ENCODE results near the gene PPIL6.
A peak's percentile ranks its signal among the peaks of the same experiment; 100 is the strongest.

The PPIL6 gene

DNA sequence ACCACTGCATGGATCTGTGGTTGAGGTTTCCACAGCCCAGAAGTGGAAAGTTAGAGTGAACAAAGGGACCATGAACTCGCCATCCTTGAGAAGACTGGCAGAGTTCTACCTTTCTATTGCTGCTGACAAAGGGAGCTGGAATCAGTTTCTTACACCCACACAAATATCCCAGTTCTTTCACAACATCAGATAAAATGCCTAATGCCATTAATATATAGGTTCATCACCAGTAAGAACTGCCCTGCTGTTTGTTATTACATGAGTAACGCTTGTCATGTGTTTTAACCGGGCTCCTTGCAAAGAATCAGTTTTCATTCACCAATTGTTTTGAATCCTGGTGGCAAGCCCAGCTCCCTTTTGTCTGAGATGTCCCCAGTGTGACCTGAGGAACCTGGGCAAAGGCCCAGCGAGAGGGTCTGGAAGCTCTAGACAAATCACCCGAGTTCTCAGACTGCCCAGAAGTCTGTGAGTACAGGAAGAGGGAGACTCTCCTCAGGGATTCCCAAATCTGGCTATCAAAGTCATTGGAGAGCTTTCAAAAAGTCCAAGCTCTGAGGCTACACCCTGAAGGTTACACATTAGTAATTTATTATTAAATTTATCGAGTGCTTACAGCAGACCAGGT, 50.7 kb downstream of the PPIL6 start:
- no peak for DNase-seq (ENCODE audit: extremely low read depth, low read depth)
- TF ChIP-seq CTCF (IDR thresholded peaks at IDR 0.05; ENCODE audit: low read depth, low read length) = no peak

- DNase-seq (ENCODE audit: extremely low read depth, low read depth) = no peak
- TF ChIP-seq CTCF (IDR thresholded peaks at IDR 0.05; ENCODE audit: low read depth, low read length) = no peak
These were observed 52.2 kb downstream of the PPIL6 start for GRCh38 chr6:109388265-109388664.

- no peak for DNase-seq (ENCODE audit: extremely low read depth, low read depth)
- no peak for TF ChIP-seq CTCF (IDR thresholded peaks at IDR 0.05; ENCODE audit: low read depth, low read length)
These were observed 56.9 kb downstream of the PPIL6 start for GRCh38 chr6:109383438-109383940.

GRCh38 chr6:109382576-109383437, 57.6 kb downstream of the PPIL6 start:
- TF ChIP-seq CTCF (IDR thresholded peaks at IDR 0.05; ENCODE audit: low read depth, low read length) = peak; percentile 48

GRCh38 chr6:109381747-109382575, 58.5 kb downstream of the PPIL6 start, which contains the start of gene CD164:
CD164 (minus strand) TSS chr6:109382467; CDS start chr6:109382378, 89 bp downstream.
- peak; percentile 91 for DNase-seq (ENCODE audit: extremely low read depth, low read depth)
- no peak for TF ChIP-seq CTCF (IDR thresholded peaks at IDR 0.05; ENCODE audit: low read depth, low read length)

More at GRCh38 chr6:109382576-109383437, 57.6 kb downstream of the PPIL6 start:
- DNase-seq (ENCODE audit: extremely low read depth, low read depth) = peak; percentile 88

- TF ChIP-seq CTCF (IDR thresholded peaks at IDR 0.05; ENCODE audit: low read depth, low read length) = no peak
- DNase-seq (ENCODE audit: extremely low read depth, low read depth) = no peak
These were observed 59.2 kb downstream of the PPIL6 start for GRCh38 chr6:109381061-109381746.
